AG09309 (cell line): ENCODE results near the gene CBX4.

Source experiments
- DNase-seq: peaks from one replicate; pipeline ENCODE4 v3.0.0-alpha.2; 2010; ENCODE audit warnings: low read depth
- H3K4me3 ChIP-seq: 2 replicates; pipeline ENCODE4 v1.5.1; 2011; ENCODE audit warnings: mild to moderate bottlenecking, low read depth, low read length, moderate library complexity; ENCODE audit not compliant: control insufficient read depth
- TF ChIP-seq, protein P1 (sequence below): IDR thresholded peaks from 2 replicates; pipeline ENCODE4 v1.5.1; 2011; ENCODE audit warnings: mild to moderate bottlenecking, low read depth, low read length, inconsistent platforms; ENCODE audit not compliant: insufficient read depth, control insufficient read depth; ENCODE audit errors: missing control alignments

The CBX4 gene

DNA sequence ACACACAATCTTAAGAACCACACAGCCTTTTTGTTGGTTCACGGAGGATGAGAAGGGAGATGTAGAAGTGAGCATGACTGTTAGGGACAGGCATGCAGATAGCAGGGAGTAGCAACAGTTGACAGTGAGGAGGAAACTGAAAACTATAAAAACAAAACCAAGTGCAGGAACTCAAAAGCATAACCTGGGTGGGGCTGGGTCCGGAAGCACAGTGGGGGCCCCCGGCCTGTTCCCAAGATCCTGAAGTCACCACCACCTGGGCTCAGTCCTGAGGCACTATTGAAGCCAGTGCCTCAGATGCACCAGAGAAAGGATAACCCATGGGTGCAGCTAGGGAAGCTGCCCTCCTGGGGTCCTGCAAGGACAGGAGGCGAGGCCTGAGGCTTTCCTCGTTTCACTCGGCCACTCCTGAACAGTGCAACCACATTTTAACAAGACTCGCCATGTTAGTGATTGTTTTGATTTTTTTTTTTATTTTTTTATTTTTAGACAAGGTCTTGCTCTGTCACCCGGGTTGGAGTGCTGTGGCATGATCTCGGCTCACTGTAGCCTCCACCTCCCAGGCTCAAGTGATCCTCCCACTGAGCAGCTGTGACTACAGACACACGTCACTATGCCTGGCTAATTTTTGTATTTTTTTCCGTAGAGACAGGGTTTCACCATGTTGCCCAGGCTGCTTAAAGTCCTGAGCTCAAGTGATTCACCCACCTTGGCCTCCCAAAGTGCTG, 27.7 kb upstream of the CBX4 start:
- TF ChIP-seq, protein P1, sequence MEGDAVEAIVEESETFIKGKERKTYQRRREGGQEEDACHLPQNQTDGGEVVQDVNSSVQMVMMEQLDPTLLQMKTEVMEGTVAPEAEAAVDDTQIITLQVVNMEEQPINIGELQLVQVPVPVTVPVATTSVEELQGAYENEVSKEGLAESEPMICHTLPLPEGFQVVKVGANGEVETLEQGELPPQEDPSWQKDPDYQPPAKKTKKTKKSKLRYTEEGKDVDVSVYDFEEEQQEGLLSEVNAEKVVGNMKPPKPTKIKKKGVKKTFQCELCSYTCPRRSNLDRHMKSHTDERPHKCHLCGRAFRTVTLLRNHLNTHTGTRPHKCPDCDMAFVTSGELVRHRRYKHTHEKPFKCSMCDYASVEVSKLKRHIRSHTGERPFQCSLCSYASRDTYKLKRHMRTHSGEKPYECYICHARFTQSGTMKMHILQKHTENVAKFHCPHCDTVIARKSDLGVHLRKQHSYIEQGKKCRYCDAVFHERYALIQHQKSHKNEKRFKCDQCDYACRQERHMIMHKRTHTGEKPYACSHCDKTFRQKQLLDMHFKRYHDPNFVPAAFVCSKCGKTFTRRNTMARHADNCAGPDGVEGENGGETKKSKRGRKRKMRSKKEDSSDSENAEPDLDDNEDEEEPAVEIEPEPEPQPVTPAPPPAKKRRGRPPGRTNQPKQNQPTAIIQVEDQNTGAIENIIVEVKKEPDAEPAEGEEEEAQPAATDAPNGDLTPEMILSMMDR = no peak
- no peak overlapping the region for H3K4me3 ChIP-seq
- no peak for DNase-seq

DNA sequence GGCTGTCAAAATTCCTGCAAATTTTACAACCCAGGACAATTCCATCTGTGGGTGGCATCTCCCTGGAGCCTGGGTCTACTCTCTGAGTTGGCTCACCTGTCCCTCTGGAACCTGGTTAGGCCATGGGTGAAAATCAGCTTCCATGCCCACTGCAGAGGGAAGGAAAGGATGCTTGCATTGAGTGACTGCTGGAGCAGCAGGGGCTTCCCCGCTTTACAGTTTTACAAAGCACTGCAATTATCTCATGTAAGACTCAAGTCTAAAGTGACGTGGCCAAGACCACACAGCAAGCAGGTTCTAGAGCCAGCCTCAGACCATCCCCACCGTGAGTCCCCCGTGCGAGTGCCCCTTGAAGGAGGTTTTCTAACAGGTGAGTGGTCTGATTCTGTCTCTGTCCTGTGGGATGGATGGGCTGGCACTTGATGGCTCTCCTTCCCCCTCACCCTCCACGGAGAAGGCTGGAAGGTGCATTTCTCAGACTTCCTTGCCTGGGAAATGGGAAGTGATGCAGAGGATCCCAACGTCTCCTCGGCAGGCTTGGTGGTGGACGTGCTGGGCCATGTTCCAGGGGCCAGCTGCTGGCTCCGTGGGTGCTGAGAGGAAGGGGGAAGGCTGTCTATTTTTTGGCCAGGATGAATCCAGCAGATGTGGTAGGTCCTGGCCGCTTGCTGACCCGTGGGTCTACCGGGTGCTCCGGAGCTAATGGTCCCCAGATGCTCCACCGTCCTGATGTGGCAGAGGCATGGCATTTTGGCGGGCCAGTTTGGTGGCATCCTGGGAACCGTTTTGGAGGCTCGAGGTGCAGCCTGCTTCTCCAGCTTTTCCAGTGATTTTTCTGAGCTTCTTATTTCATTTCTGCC, 26.3 kb upstream of the CBX4 start:
- no peak overlapping the region for H3K4me3 ChIP-seq
- no peak for DNase-seq
- TF ChIP-seq, protein P1 = no peak

DNA sequence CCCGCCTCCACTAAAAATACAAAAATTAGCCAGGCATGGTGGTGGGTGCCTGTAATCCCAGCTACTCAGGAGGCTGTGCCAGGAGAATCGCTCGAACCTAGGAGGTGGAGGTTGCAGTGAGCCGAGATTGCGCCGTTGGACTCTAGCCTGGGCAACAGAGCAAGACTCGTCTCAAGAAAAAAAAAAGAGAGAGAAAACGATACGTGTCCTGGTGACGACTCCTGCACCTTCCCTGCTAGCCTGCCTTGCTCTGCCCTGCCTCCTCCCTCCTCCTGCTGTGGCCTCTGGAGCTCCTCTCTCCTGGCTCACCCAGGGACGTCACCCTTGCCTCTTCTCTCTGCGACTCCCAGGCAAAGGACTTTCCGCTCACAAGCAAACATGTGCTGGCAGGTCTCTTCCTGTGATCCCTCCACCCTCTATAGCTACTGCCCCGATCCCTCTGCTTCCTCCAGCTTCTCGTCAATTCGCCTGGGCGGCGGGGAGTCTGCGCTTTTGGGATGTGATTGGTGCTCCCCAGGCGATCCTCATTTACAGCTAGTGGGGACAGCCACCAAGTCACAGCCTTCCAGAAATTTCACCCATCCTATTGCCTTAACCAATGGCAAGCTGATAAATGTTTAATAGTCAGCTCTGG, 25.5 kb upstream of the CBX4 start:
- no peak for DNase-seq
- TF ChIP-seq, protein P1 = no peak
- no peak overlapping the region for H3K4me3 ChIP-seq

DNA sequence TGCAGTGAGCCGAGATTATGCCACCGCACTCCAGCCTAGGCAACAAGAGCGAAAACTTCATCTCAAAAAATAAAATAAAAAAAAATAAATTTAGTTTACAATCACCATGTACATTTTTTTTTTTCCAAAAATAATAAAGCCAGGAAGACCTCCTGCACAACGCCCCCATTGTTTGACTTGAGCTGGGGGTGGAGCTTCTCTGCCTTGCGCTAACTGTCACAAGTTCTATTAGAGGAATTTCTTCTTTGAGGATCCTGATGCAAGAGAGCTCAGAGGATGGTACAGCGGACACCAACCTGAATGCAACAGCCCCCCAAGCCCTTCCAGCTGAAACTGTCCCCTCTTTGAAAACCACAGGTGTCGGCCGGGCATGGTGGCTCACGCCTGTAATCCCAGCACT, 24.9 kb upstream of the CBX4 start:
- TF ChIP-seq, protein P1 = no peak
- no peak for DNase-seq
- no peak overlapping the region for H3K4me3 ChIP-seq

DNA sequence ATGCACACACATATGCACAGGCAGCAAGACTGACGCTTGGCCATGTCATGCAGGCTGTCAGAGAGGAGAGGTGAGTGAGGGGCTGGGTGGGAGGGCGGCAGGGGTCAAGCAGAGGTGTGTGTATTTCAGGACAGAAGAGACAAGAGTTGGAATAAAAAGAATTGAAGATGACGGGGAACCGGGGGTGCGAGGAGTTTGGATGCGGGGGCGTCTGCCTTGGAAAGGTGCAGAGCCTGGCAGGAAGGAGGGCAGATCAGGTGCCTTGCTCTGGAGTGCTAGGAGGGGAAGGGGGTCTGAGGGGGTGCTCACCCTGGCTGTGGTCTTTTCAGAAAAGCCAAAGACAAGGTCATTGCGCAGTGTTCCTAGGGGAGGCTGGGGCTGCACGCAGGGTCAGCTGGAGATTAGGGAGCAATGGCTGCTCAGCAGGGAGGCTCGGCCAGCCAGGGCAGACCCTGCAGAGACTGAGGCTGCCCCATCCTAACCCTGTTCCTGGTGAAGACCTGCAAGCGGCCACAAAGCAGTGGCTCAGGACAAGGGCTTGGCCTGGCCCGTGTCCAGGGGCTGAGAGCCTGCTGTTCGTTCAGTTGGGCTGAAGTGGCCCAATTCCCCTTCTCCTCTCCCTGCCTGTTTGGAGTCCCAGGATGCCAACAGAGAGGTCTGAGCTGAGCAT, 23.7 kb upstream of the CBX4 start:
- TF ChIP-seq, protein P1 = no peak
- no peak overlapping the region for H3K4me3 ChIP-seq
- DNase-seq = no peak

DNA sequence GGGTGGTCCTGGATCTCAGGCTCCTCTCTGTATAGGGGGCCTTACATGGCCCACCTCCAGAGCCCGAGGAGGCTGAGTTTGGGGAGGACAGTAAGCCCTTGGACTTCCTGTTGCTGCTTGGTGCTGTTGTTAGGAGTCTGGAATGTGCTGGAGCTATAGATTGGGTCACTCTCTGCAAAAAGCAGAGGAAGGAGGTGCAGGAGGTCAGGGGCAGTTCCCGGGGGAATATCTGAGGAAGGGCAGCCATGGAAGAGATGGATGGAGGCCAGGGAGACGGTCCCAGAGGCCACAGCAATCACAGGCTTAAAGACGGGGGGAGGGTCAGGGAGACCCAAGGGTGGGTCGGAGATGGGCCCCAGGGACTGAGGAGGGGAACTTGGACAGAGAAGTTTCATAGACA, 23.0 kb upstream of the CBX4 start:
- H3K4me3 ChIP-seq = no peak overlapping the region
- DNase-seq = no peak
- TF ChIP-seq, protein P1 = no peak
